ENCODE results near the gene GPN3. TPM values are rescaled to one million over a fixed set of nuclear protein-coding genes. Genes with fewer than 3 reads are reported as not detected.
"Not testable (repeated sequence)": the region's sequence is repeated elsewhere in the genome, so short reads cannot be mapped to it uniquely, and the experiment has no call there.

Gene GPN3
- total RNA-seq, 1 donor from 2014 or later, result 18.1 TPM

DNA sequence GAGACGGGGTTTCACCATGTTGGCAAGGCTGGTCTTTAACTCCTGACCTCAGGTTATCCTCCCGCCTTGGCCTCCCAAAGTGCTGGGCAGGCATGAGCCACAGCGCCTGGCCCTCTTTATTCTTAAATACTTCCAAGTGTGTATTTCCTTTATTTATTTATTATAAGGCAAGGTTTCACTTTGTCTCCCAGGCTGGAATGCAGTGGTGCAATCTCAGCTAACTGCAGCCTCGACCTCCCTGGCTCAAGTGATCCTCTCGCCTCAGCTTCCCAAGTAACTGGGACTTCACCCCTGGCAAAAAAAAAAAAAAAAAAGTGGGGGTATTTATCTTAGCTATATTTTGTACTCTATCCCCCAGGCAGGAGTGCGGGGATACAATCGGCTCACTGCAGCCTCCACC, 7.4 kb upstream of the GPN3 start:
- no peaks in the 10 kb centered on the region for H3K4me1 Mint-ChIP-seq (ENCODE audit: unreplicated experiment)
- no peak overlapping the region for H3K4me3 Mint-ChIP-seq
- peaks cover 3% of the 10 kb centered on the region for H3K36me3 Mint-ChIP-seq
- H3K27ac Mint-ChIP-seq, result no peak overlapping the region
- H3K27me3 Mint-ChIP-seq, result no peaks in the 10 kb centered on the region
- TF ChIP-seq, protein P1, sequence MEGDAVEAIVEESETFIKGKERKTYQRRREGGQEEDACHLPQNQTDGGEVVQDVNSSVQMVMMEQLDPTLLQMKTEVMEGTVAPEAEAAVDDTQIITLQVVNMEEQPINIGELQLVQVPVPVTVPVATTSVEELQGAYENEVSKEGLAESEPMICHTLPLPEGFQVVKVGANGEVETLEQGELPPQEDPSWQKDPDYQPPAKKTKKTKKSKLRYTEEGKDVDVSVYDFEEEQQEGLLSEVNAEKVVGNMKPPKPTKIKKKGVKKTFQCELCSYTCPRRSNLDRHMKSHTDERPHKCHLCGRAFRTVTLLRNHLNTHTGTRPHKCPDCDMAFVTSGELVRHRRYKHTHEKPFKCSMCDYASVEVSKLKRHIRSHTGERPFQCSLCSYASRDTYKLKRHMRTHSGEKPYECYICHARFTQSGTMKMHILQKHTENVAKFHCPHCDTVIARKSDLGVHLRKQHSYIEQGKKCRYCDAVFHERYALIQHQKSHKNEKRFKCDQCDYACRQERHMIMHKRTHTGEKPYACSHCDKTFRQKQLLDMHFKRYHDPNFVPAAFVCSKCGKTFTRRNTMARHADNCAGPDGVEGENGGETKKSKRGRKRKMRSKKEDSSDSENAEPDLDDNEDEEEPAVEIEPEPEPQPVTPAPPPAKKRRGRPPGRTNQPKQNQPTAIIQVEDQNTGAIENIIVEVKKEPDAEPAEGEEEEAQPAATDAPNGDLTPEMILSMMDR (conservative IDR thresholded peaks at IDR 0.05), result no peak
- no peaks in the 10 kb centered on the region for H3K9me3 Mint-ChIP-seq
- no peak for DNase-seq (ENCODE audit: extremely low spot score, unreplicated experiment)

DNA sequence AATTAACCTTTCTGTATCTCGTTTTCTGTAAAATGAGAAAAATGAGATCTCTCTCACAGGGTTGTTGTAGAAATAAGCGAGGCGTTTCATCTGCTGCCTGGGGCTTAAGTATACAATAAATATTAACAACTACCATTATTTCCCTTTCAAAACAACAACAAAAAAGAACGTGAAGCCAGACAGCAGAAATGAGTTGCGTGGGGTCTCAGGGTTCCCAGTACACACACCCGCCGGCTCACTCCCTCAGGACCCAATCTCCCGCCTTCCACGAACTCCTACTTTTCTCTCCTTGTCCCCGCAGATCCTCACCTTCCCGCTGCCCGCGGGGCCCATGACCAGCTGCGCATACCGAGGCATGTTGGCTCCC, 227 bp downstream of the GPN3 start:
- Mint-ChIP-seq H3K27me3 (no peaks in the 10 kb centered on the region), H3K27ac (peak overlapping the region; percentile 97), H3K4me3 (peak overlapping the region; percentile 100), H3K9me3 (no peaks in the 10 kb centered on the region), H3K36me3 (peaks cover 6% of the 10 kb centered on the region), H3K4me1 (ENCODE audit: unreplicated experiment) (peaks cover 14% of the 10 kb centered on the region)
- no peak for DNase-seq (ENCODE audit: extremely low spot score, unreplicated experiment)
- TF ChIP-seq, protein P1 (conservative IDR thresholded peaks at IDR 0.05), result no peak

DNA sequence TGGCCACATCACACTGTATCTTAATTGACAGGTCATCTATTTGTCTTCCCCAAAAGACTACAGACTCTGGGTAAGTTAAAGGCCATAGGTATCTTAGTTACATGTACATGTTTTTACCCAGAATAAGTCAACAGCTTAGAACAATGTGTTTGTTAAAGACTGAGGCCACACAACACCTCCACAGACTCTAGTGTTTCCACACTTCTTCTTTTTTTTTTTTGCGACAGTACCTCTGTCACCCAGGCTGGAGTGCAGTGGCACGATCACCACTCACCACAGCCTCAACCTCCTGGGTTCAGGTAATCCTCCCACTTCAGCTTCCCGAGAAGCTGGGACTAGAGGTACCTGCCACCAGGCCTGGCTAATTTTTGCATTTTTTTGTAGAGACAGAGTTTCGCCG, 1.3 kb downstream of the GPN3 start:
- no peak for DNase-seq (ENCODE audit: extremely low spot score, unreplicated experiment)
- Mint-ChIP-seq H3K27ac (no peak overlapping the region), H3K36me3 (peaks cover 6% of the 10 kb centered on the region), H3K27me3 (no peaks in the 10 kb centered on the region), H3K4me1 (ENCODE audit: unreplicated experiment) (peaks cover 14% of the 10 kb centered on the region), H3K4me3 (peak overlapping the region; percentile 100), H3K9me3 (no peaks in the 10 kb centered on the region)
- TF ChIP-seq, protein P1 (conservative IDR thresholded peaks at IDR 0.05), result no peak

DNA sequence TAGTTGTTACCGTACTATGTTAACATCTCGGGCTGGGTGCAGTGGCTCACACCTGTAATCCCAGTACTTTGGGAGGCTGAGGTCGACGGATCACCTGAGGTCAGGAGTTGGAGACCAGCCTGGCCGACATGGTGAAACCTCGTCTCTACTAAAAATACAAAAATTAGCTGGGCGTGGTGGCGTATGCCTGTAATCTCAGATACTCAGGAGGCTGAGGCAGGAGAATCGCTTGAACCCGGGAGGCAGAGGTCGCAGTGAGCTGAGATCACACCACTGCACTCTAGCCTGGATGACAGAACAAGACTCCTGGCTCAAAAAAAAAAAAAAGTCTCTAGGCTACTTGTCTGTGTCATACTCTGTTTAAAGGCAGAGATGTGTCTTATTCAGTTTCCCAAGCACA, 2.3 kb downstream of the GPN3 start:
- H3K27me3 Mint-ChIP-seq, result not testable (repeated sequence)

DNA sequence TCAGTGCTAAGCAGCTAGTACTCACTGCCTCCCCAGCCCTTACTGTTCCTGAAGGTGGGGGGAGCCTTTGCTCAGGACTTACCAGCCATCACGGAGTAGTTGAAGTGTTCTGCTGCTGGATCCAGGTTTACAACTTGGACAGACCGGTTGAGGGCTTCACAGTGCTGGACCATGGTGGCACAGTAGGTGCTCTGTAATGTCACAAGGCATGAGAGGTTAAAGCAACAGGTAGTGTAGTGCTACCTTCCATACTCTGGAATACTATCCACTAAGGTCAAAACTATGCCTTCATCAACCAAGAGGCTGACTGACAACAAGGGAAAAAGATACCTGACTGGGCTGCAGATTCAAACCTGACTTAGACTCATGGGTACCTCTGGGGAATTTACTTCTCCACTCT, 3.0 kb downstream of the GPN3 start:
- TF ChIP-seq, protein P1 (conservative IDR thresholded peaks at IDR 0.05), result no peak
- Mint-ChIP-seq H3K36me3 (peaks cover 6% of the 10 kb centered on the region), H3K9me3 (no peaks in the 10 kb centered on the region), H3K4me3 (no peak overlapping the region), H3K27ac (no peak overlapping the region), H3K27me3 (no peaks in the 10 kb centered on the region), H3K4me1 (ENCODE audit: unreplicated experiment) (peaks cover 14% of the 10 kb centered on the region)
- DNase-seq (ENCODE audit: extremely low spot score, unreplicated experiment), result no peak

More for the DNA sequence above, 2.3 kb downstream of the GPN3 start:
- H3K4me1 Mint-ChIP-seq (ENCODE audit: unreplicated experiment), result peaks cover 14% of the 10 kb centered on the region
- not testable (repeated sequence) for H3K9me3 Mint-ChIP-seq; DNase-seq (ENCODE audit: extremely low spot score, unreplicated experiment); H3K27ac Mint-ChIP-seq; H3K36me3 Mint-ChIP-seq
- peak overlapping the region; percentile 50 for H3K4me3 Mint-ChIP-seq

DNA sequence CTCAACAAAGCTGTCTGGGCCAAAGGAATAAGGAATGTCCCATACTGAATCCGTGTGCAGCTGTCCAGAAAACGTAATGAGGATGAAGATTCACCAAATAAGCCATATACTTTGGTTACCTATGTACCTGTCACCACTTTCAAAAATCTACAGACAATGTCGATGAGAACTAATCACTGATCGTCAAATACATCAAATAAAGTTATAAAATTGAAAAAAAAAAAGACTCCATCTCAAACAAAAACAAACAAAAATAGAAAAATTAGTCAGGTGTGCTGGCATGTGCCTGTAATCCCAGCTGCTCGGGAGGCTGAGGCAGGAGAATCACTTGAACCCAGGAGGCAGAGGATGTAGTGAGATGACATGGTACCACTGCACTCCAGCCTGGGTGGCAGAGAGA, 6.9 kb downstream of the GPN3 start:
- not testable (repeated sequence) for H3K27ac Mint-ChIP-seq

DNA sequence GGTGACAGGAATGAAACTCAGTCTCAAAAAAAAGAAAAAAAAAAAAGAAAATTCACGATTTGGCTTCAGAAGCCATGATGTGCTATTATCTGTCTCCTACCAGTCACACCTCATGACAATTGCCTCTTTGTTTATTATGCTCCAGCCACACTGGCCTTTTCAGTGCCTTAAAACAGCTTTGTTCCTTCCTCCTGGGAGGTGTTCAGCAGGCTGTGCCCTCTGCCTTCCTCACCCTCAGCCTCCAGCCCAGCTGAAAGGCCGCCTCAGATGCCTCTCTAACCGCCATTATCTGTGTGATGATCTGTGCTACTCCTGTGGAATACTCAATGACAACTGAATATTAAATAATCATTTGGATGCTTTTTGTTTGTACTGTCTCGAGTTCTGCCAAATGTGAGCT, 9.3 kb downstream of the GPN3 start:
- H3K27me3 Mint-ChIP-seq, result no peaks in the 10 kb centered on the region
- no peaks in the 10 kb centered on the region for H3K4me1 Mint-ChIP-seq (ENCODE audit: unreplicated experiment)
- TF ChIP-seq, protein P1 (conservative IDR thresholded peaks at IDR 0.05), result no peak
- H3K36me3 Mint-ChIP-seq, result peaks cover 3% of the 10 kb centered on the region
- H3K27ac Mint-ChIP-seq, result no peak overlapping the region
- H3K4me3 Mint-ChIP-seq, result no peak overlapping the region
- no peak for DNase-seq (ENCODE audit: extremely low spot score, unreplicated experiment)
- H3K9me3 Mint-ChIP-seq, result no peaks in the 10 kb centered on the region

More for the DNA sequence above, 6.9 kb downstream of the GPN3 start:
- H3K27me3 Mint-ChIP-seq; H3K4me1 Mint-ChIP-seq (ENCODE audit: unreplicated experiment); H3K9me3 Mint-ChIP-seq; H3K4me3 Mint-ChIP-seq; DNase-seq (ENCODE audit: extremely low spot score, unreplicated experiment); H3K36me3 Mint-ChIP-seq: not testable (repeated sequence)

All from type B pancreatic cell (in vitro differentiated cells).